BJ (cell line): ENCODE data around the gene ONECUT3. TPM values are rescaled to one million over a fixed set of nuclear protein-coding genes. Genes with fewer than 3 reads are reported as not detected.

ENCODE experiments used
- CTCF ChIA-PET: fragments of 350-600 bp; formaldehyde crosslinking; extraction: SDS; loops from one replicate; lab custom pipeline; 2021; ENCODE audit warnings: antibody characterized with exemption, inconsistent platforms; lab: Yijun Ruan, JAX
- POLR2A ChIA-PET: fragments of 300-600 bp; sonication (Branson Sonifier 250); formaldehyde crosslinking; extraction: SDS; loops from one replicate; lab custom pipeline; 2021; ENCODE audit warnings: antibody characterized with exemption; lab: Charles Lee
- DNase-seq: peaks from one replicate; pipeline ENCODE4 v3.0.0-alpha.2; 2011; ENCODE audit warnings: low read depth
- H3K27me3 ChIP-seq: 2 replicates; pipeline ENCODE4 v1.6.0; 2011; ENCODE audit warnings: low read length; ENCODE audit not compliant: control insufficient read depth, insufficient read depth
- H3K36me3 ChIP-seq: 2 replicates; pipeline ENCODE4 v1.5.1; 2011; ENCODE audit warnings: low read length; ENCODE audit not compliant: control insufficient read depth, insufficient read depth
- H3K4me3 ChIP-seq: 2 replicates; pipeline ENCODE4 v1.5.1; 2011; ENCODE audit warnings: low read depth, mild to moderate bottlenecking, control low read depth, low read length
- CTCF ChIP-seq: IDR thresholded peaks from 2 replicates; pipeline ENCODE4 v1.5.1; 2011; ENCODE audit warnings: low read depth, mild to moderate bottlenecking, control low read depth, inconsistent platforms, low read length, moderate library complexity; ENCODE audit not compliant: insufficient read depth
- polyA plus RNA-seq: library from polyadenylated mRNA; depleted of rRNA; stranded (reverse); fragments of >200 nt; gene quantifications from 2 replicates; pipeline ENCODE4 v1.2.3, GENCODE V29; 2011

Gene ONECUT3
- polyA plus RNA-seq, 1 experiment, result not detected

GRCh38 chr19:1746401-1747284, 6.7 kb upstream of the ONECUT3 start:
- TF ChIP-seq CTCF, result no peak
- Histone ChIP-seq H3K4me3 (no peak overlapping the region), H3K27me3 (peaks cover 37% of the 10 kb centered on the region), H3K36me3 (no peaks in the 10 kb centered on the region)
- CTCF ChIA-PET, result interaction anchor here (1.1 to 2.1 kb wide), 6 partner anchors 20 to 76 kb away, joined by 3 to 7 read pairs (median 4); no protein-coding TSS in a partner anchor
- POLR2A ChIA-PET, result interaction anchor here (0.5 kb wide), 1 partner anchor 1628 kb away, joined by 15 read pairs; no protein-coding TSS in a partner anchor
- no peak for DNase-seq

GRCh38 chr19:1747285-1748114, 5.8 kb upstream of the ONECUT3 start:
- ChIA-PET POLR2A (interaction anchor here (0.5 kb wide), 1 partner anchor 1627 kb away, joined by 15 read pairs; no protein-coding TSS in a partner anchor), CTCF (interaction anchor here (0.6 to 2.1 kb wide), 7 partner anchors 20 to 77 kb away, joined by 3 to 7 read pairs (median 3); no protein-coding TSS in a partner anchor)
- Histone ChIP-seq H3K4me3 (no peak overlapping the region), H3K36me3 (no peaks in the 10 kb centered on the region), H3K27me3 (peaks cover 43% of the 10 kb centered on the region)
- TF ChIP-seq CTCF, result no peak
- peak; percentile 19 for DNase-seq

GRCh38 chr19:1748115-1748872, 5.0 kb upstream of the ONECUT3 start:
- POLR2A ChIA-PET, result no interaction called here
- H3K4me3 ChIP-seq, result no peak overlapping the region
- no peaks in the 10 kb centered on the region for H3K36me3 ChIP-seq
- H3K27me3 ChIP-seq, result peaks cover 45% of the 10 kb centered on the region
- no peak for TF ChIP-seq CTCF
- CTCF ChIA-PET, result interaction anchor here (0.6 to 2.1 kb wide), 3 partner anchors 20 to 77 kb away, joined by 3 to 7 read pairs (median 4); no protein-coding TSS in a partner anchor
- no peak for DNase-seq

- H3K27me3 ChIP-seq, result peaks cover 45% of the 10 kb centered on the region
- ChIA-PET POLR2A (no interaction called here), CTCF (no interaction called here)
- DNase-seq, result no peak
- H3K4me3 ChIP-seq, result no peak overlapping the region
- TF ChIP-seq CTCF, result no peak
- no peaks in the 10 kb centered on the region for H3K36me3 ChIP-seq
These were observed 4.4 kb upstream of the ONECUT3 start for GRCh38 chr19:1748873-1749341.
